ENCODE results near the gene ANKS1A.

DNA sequence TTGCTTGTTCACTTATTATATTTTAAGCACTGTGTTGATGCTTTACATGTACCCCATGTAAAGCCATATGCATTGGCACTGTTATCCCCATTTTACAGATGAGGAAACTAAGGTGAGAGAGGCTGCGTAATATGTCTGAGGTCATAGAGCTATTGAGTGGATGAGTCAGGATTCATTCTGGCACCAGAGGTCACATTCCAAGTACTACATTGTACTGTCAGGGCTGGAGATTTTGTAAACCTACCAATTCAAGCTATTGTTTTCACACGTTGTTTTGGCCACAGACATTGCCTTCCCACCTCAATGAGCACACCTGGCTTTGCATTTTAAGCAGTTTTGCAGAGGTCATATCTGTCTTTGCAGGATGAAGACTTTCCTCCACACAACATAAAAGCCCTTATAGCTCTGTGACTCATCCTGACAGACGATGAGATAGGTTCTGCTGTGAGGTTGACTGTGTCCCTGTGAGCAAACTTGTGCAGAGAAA is 33.2 kb downstream of the ANKS1A start:
- TF ChIP-seq, protein P1, sequence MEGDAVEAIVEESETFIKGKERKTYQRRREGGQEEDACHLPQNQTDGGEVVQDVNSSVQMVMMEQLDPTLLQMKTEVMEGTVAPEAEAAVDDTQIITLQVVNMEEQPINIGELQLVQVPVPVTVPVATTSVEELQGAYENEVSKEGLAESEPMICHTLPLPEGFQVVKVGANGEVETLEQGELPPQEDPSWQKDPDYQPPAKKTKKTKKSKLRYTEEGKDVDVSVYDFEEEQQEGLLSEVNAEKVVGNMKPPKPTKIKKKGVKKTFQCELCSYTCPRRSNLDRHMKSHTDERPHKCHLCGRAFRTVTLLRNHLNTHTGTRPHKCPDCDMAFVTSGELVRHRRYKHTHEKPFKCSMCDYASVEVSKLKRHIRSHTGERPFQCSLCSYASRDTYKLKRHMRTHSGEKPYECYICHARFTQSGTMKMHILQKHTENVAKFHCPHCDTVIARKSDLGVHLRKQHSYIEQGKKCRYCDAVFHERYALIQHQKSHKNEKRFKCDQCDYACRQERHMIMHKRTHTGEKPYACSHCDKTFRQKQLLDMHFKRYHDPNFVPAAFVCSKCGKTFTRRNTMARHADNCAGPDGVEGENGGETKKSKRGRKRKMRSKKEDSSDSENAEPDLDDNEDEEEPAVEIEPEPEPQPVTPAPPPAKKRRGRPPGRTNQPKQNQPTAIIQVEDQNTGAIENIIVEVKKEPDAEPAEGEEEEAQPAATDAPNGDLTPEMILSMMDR (IDR thresholded peaks at IDR 0.05), result no peak
- no peak for TF ChIP-seq POLR2AphosphoS5 (IDR thresholded peaks at IDR 0.05)
